GM18498 (cell line): ENCODE measurements around the gene NRXN3.

Source experiments
- ATAC-seq: cut with Tn5 transposase; IDR thresholded peaks from one replicate; pipeline ENCODE4 v1.9.1; 2021; ENCODE audit warnings: mild to moderate bottlenecking, moderate library complexity; ENCODE audit not compliant: unreplicated experiment

Gene NRXN3

DNA sequence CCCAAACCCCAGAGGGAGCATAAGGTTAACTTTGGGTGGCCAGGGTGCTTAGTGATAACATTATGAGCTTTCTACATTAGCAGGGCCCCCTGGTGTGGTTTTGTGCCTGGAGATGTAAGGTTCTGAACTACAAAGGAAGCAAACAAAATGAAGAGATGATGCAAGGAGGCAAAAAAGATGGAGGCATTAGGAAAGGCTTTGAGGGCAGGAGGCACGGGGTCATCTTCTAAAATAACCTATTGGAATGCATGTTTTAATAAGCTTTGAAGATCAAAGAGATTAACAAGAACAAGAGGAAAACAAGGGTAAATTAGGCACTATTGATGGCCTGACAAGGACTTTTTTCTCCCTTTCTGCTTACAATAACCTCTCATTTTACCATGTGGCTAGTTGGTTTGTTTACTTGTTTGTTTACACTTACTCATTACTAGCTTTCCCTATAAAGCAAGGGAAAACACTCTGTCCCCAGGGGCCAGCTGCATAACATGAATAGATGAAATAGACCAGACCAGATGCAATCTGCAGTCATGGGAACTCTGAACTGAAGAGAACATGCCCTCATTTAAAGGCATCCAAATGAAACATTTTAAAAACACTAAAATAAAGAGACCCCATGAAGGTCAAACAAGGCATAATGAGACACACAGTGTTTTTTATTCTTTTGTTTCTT, 1650.8 kb downstream of the NRXN3 start:
- ATAC-seq, result no peak

DNA sequence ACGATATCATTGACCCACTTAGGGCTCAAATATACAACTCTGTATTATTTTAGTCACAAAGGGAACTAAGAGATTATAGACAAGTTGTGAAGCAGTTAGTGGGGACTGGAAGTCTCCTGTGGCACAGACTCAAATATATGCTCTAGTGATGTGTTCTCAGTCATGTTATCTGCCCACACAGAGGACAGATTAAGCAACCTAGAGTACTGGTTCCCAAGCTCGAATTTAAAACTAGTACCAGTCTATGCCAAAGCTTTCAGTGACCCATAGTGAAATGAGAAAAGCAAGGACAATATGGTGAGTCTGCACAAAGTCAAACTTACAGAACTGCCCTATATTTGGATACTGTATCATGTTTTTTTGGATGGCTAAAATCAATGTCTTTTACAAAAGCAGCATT, 1651.9 kb downstream of the NRXN3 start:
- no peak for ATAC-seq

- no peak for ATAC-seq
Observed at GRCh38 chr14:79825046-79825521, 1654.9 kb downstream of the NRXN3 start.

- ATAC-seq, result no peak
Observed at GRCh38 chr14:79826362-79826761, 1656.2 kb downstream of the NRXN3 start.

- ATAC-seq, result no peak
Observed at GRCh38 chr14:79829405-79830166, 1659.4 kb downstream of the NRXN3 start.

GRCh38 chr14:79831195-79831892, 1661.2 kb downstream of the NRXN3 start:
- ATAC-seq, result no peak

GRCh38 chr14:79833781-79834180, 1663.6 kb downstream of the NRXN3 start:
- no peak for ATAC-seq

- ATAC-seq, result no peak
Observed at GRCh38 chr14:79834868-79835267, 1664.7 kb downstream of the NRXN3 start.

- no peak for ATAC-seq
Observed at GRCh38 chr14:79836577-79836976, 1666.4 kb downstream of the NRXN3 start.

GRCh38 chr14:79837699-79838098, 1667.5 kb downstream of the NRXN3 start:
- ATAC-seq, result no peak

GRCh38 chr14:79840103-79840502, 1669.9 kb downstream of the NRXN3 start:
- ATAC-seq, result no peak

DNA sequence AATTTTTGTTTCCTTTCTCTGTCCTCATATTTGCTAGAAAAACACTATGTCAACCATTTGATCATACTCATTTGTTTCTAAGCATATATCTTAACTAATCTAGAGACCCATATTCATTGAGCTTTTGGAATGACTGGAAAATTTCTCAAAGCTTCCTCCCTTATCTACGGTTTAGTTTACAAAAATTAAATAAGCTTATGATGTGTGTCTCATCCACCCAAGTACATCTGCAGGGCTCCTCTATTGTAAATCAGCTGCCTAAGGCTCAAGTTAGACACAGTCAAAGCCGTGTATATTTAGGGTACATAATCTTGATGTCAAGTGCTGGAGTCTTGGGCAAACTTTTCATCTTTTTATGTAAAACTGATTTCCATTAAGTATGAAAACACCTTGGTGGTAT, 1670.7 kb downstream of the NRXN3 start:
- no peak for ATAC-seq

GRCh38 chr14:79841433-79841832, 1671.3 kb downstream of the NRXN3 start:
- ATAC-seq, result no peak

DNA sequence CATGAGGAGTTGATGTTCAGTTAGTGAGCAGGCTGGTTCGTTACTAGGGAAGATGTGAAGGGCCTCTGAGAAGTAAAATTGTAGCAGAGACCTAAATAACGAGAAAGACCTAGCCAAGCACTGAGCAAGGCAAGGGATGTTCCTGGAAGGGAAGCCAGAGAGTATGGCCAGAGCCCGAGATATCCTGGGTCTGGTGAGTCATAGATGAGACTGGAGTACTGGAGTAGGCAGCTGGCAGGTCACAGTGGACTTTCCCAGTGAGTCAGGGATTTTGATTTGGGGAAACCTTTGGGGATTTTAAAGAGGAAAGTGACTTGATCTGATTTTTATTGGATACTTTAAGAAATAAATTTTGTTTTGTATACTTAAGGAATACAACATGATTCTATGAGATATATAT, 1672.1 kb downstream of the NRXN3 start:
- ATAC-seq, result no peak

GRCh38 chr14:79852950-79853744, 1683.0 kb downstream of the NRXN3 start:
- no peak for ATAC-seq

DNA sequence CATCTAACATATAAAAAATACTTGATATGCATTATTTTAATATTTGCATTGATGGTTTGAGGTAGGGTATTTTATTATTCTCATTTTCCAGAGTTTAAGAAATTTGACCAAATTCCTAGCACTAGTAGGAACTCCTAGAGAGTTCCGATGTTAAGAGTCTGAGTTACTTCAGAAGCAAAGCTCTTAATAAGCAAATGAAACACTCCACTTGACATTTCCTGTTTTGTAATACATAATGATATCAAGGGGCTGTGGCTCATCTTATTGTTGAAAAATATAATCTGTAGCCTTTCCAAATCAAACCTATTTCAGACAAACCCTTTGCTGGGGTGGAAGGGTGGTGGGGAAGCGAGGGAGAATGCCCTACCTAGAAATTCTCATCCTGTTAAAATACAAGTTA, 1685.6 kb downstream of the NRXN3 start:
- no peak for ATAC-seq

GRCh38 chr14:79856381-79856780, 1686.2 kb downstream of the NRXN3 start:
- no peak for ATAC-seq

DNA sequence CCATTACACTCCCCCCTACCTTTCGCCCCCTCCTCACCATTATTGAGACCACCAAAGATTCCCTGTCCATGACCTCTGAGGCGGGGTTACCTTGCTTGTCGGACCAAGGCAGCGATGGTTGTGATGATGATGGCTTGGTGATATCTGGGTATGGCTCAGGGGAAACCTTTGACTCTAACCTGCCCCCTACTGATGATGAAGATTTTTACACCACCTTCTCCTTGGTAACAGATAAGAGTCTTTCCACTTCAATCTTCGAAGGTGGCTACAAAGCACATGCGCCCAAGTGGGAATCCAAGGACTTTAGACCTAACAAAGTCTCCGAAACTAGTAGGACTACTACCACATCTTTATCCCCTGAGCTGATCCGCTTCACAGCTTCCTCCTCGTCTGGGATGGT, 1690.9 kb downstream of the NRXN3 start:
- ATAC-seq, result no peak

DNA sequence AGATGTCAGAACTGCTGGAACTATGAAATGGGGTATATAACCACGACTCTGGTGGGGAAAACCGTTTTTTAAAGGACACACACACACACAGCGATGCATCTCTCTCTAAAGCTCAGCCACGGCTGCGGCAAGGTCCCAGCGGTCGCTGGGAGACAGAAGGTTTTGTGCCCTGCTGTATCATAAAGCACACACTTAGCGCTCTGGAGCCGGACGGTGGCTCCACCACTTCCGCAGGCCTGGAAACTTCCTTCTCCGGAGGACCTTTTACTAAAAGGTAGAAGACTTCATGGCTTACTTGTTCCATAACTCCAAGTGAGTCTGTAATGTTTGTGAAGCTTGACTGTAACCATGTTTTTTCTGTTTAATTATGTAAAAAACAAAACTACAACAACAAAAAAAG, 1691.9 kb downstream of the NRXN3 start:
- ATAC-seq, result no peak

GRCh38 chr14:79871136-79871535, 1701.0 kb downstream of the NRXN3 start:
- ATAC-seq, result no peak

DNA sequence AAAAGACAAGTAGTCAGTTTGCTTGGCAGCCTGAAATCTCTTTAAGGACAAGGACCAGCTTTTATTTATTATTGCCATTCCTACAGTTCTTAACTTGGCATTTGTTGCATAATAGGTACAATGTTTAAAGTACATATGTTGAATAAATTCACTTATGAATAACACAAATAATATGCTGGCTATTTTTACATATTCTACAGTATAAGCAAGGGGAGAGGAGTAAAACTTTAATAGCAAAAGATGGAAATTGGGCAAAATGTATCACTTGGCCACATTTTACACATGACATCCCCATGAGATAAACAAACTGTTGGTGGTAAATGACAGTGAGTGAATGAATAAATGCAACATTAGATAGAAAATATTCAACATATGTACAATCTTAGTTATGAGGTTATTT, 1708.1 kb downstream of the NRXN3 start:
- no peak for ATAC-seq
